ACC112 (cell line): Measurements from ENCODE around the gene GYS1.
"Not testable (repeated sequence)": the region's sequence is repeated elsewhere in the genome, so short reads cannot be mapped to it uniquely, and the experiment has no call there.

Source experiments
- H2AFZ ChIP-seq: fragments of 200-600 bp; sonication (generic); one replicate; pipeline ENCODE4 v1.6.0; 2017; ENCODE audit warnings: antibody characterized with exemption, low read length; ENCODE audit not compliant: unreplicated experiment
- H3K27ac ChIP-seq: fragments of 200-600 bp; sonication (generic); 2 replicates; pipeline ENCODE4 v1.5.1; 2014; ENCODE audit warnings: low read depth, mild to moderate bottlenecking, antibody characterized with exemption, low read length, moderate library complexity
- H3K27me3 ChIP-seq: fragments of 200-600 bp; sonication (generic); 2 replicates; pipeline ENCODE4 v1.6.1; 2014; ENCODE audit warnings: mild to moderate bottlenecking, antibody characterized with exemption, low read length, moderate library complexity, mixed read lengths; ENCODE audit not compliant: insufficient read depth
- H3K36me3 ChIP-seq: fragments of 200-600 bp; sonication (generic); 2 replicates; pipeline ENCODE4 v1.6.1; 2016; ENCODE audit warnings: mild to moderate bottlenecking, antibody characterized with exemption, low read length, moderate library complexity, mixed read lengths; ENCODE audit not compliant: insufficient read depth
- H3K4me1 ChIP-seq: fragments of 200-600 bp; sonication (generic); one replicate; pipeline ENCODE4 v1.6.1; 2016; ENCODE audit warnings: low read length, mixed read lengths; ENCODE audit not compliant: insufficient read depth, unreplicated experiment, control insufficient read depth
- H3K4me3 ChIP-seq: fragments of 200-600 bp; sonication (generic); 2 replicates; pipeline ENCODE4 v1.5.1; 2014; ENCODE audit warnings: mild to moderate bottlenecking, low read depth, low read length
- H3K79me2 ChIP-seq: fragments of 200-600 bp; sonication (generic); one replicate; pipeline ENCODE4 v1.6.0; 2016; ENCODE audit warnings: low read length; ENCODE audit not compliant: control insufficient read depth, unreplicated experiment, insufficient read depth

GYS1 gene

GRCh38 chr19:48933382-48933932 is 59.7 kb downstream of the GYS1 start, which contains the start of gene DHDH:
Gene DHDH (plus strand): TSS chr19:48933699. CDS start chr19:48933722, 23 bp downstream.
- Histone ChIP-seq H3K36me3 (no peaks in the 10 kb centered on the region), H3K27ac (no peak within 1 kb of the TSS), H3K79me2 (no peaks in the 10 kb centered on the region), H3K4me1 (peaks cover 4% of the 10 kb centered on the region), H3K27me3 (no peaks in the 10 kb centered on the region), H2AFZ (peak within 1 kb of the TSS; percentile 76), H3K4me3 (peak within 1 kb of the TSS; percentile 71)

GRCh38 chr19:48928164-48929025 is 64.7 kb downstream of the GYS1 start:
- H3K4me3 ChIP-seq = no peak overlapping the region
- H2AFZ ChIP-seq = no peak overlapping the region
- H3K36me3 ChIP-seq = no peaks in the 10 kb centered on the region
- H3K4me1 ChIP-seq = peaks cover 23% of the 10 kb centered on the region
- H3K79me2 ChIP-seq = no peaks in the 10 kb centered on the region
- no peaks in the 10 kb centered on the region for H3K27me3 ChIP-seq
- H3K27ac ChIP-seq = no peak overlapping the region

DNA sequence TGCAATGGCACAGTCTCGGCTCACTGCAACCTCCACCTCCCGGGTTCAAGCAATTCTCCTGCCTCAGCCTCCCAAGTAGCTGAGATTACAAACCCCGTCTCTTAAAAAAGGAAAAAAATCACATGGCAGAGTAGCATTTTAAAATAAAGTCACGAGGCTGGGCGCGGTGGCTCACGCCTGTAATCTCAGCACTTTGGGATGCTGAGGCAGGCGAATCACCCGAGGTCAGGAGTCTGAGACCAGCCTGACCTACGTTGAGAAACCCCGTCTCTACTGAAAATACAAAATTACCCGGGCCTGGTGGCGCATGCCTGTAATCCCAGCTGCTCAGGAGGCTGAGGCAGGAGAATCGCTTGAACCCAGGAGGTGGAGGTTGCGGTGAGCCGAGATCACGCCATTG is 65.4 kb downstream of the GYS1 start:
- H3K27ac ChIP-seq = peak overlapping the region; percentile 80; the same call in 1 of the 2 replicates
- H3K79me2 ChIP-seq, H2AFZ ChIP-seq, H3K4me3 ChIP-seq, H3K36me3 ChIP-seq, H3K27me3 ChIP-seq: not testable (repeated sequence)
- H3K4me1 ChIP-seq = peaks cover 19% of the 10 kb centered on the region

GRCh38 chr19:48926909-48927308 is 66.2 kb downstream of the GYS1 start:
- Histone ChIP-seq H3K27ac (peak overlapping the region; percentile 80), H2AFZ (no peak overlapping the region), H3K4me3 (no peak overlapping the region), H3K79me2 (no peaks in the 10 kb centered on the region), H3K4me1 (peaks cover 19% of the 10 kb centered on the region), H3K36me3 (no peaks in the 10 kb centered on the region), H3K27me3 (no peaks in the 10 kb centered on the region)

- not testable (repeated sequence) for H3K79me2 ChIP-seq, H3K27me3 ChIP-seq, H3K36me3 ChIP-seq, H2AFZ ChIP-seq, H3K4me3 ChIP-seq
- peak overlapping the region; percentile 80; the same call in 1 of the 2 replicates for H3K27ac ChIP-seq
- H3K4me1 ChIP-seq = peaks cover 19% of the 10 kb centered on the region
Observed at GRCh38 chr19:48925890-48926289, 67.2 kb downstream of the GYS1 start.

- Histone ChIP-seq H3K79me2 (no peaks in the 10 kb centered on the region), H2AFZ (no peak overlapping the region), H3K27ac (peak overlapping the region; percentile 59), H3K4me1 (peaks cover 19% of the 10 kb centered on the region), H3K27me3 (no peaks in the 10 kb centered on the region), H3K36me3 (no peaks in the 10 kb centered on the region), H3K4me3 (no peak overlapping the region)
Observed at GRCh38 chr19:48925240-48925843, 67.8 kb downstream of the GYS1 start.

DNA sequence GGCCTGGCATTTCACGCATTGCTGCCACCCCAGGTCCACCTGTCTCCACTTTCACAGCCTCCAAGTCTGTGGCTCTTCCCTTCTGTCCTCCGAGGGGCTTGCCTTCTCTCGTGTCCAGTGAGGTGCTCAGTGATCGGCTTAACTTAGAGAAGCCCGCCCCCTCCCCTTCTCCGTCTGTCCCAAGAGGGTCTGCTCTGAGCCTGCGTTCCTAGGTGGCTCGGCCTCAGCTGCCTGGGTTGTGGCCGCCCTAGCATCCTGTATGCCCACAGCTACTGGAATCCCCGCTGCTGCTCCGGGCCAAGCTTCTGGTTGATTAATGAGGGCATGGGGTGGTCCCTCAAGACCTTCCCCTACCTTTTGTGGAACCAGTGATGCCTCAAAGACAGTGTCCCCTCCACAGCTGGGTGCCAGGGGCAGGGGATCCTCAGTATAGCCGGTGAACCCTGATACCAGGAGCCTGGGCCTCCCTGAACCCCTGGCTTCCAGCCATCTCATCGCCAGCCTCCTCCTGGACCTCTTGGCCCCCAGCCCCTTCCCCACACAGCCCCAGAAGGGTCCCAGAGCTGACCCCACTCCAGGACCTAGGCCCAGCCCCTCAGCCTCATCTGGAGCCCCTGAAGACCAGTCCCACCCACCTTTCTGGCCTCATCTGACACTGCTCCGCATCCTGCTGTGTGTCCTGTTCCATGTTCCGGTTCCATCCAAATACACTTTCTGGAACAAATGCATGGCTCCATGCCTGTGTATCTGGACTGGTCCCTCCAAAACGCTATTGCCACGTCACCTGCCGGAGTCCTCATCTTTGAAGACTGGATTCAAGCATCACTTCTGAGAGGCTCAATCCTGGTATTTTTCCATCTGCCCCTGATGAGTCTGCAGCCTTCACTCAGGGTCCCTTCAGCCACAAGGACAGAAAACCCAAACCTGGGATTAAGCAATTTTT is 70.3 kb downstream of the GYS1 start:
- H3K27ac ChIP-seq = no peak overlapping the region
- no peaks in the 10 kb centered on the region for H3K27me3 ChIP-seq
- H3K36me3 ChIP-seq = no peaks in the 10 kb centered on the region
- H3K4me3 ChIP-seq = no peak overlapping the region
- peaks cover 19% of the 10 kb centered on the region for H3K4me1 ChIP-seq
- H3K79me2 ChIP-seq = no peaks in the 10 kb centered on the region
- H2AFZ ChIP-seq = no peak overlapping the region

- Histone ChIP-seq H3K36me3 (no peaks in the 10 kb centered on the region), H3K79me2 (no peaks in the 10 kb centered on the region), H3K4me1 (peaks cover 19% of the 10 kb centered on the region), H3K27ac (no peak overlapping the region), H3K27me3 (no peaks in the 10 kb centered on the region), H2AFZ (no peak overlapping the region), H3K4me3 (no peak overlapping the region)
Observed at GRCh38 chr19:48921721-48922500, 71.2 kb downstream of the GYS1 start.

- no peaks in the 10 kb centered on the region for H3K27me3 ChIP-seq
- H3K27ac ChIP-seq = no peak overlapping the region
- no peak overlapping the region for H3K4me3 ChIP-seq
- H2AFZ ChIP-seq = no peak overlapping the region
- H3K36me3 ChIP-seq = no peaks in the 10 kb centered on the region
- peaks cover 11% of the 10 kb centered on the region for H3K4me1 ChIP-seq
- no peaks in the 10 kb centered on the region for H3K79me2 ChIP-seq
Observed at GRCh38 chr19:48920949-48921348, 72.2 kb downstream of the GYS1 start.
